ENCODE results near the gene BAHD1. TPM values are rescaled to one million over a fixed set of nuclear protein-coding genes. Genes with fewer than 3 reads are reported as not detected.

Gene BAHD1
- total and polyA plus RNA-seq, 2 donors (not counting 3 experiments of a cell fraction or from before 2014, with no cell fraction given) = 6.3 to 19.1 TPM

- FAIRE-seq (no peak), DNase-seq (ENCODE audit: low read depth, low spot score) (no peak)
- Histone ChIP-seq H3K27me3 (ENCODE audit: control insufficient read depth in 2 of 2, insufficient read depth in 2 of 2, low read length in 2 of 2) (no peaks in the 10 kb centered on the region), H3K9me1 (replicated peaks; ENCODE audit: control insufficient read depth, extremely low read depth, insufficient read depth, low read length) (no peaks in the 10 kb centered on the region), H3K9ac (replicated peaks; ENCODE audit: extremely low read depth, insufficient read depth, low read length) (no peak overlapping the region), H3K4me2 (ENCODE audit: insufficient read depth, low read length) (no peak overlapping the region), H4K20me1 (replicated peaks; ENCODE audit: control insufficient read depth, extremely low read depth, insufficient read depth, low read length) (no peaks in the 10 kb centered on the region), H3K9me3 (replicated peaks; ENCODE audit: control insufficient read depth, insufficient read depth, low read length) (no peaks in the 10 kb centered on the region), H3K27ac (ENCODE audit: insufficient read depth, low read depth, low read length) (no peak overlapping the region), H3K4me3 (replicated peaks in 1 of 3; ENCODE audit: insufficient read depth in 1 of 3, low read depth in 1 of 3, low read length in 3 of 3) (no peak overlapping the region), H3K79me2 (ENCODE audit: control insufficient read depth, insufficient read depth, low read length) (no peaks in the 10 kb centered on the region), H3K4me1 (ENCODE audit: control insufficient read depth, extremely low read depth, insufficient read depth, low read length) (no peaks in the 10 kb centered on the region), H3K36me3 (ENCODE audit: control insufficient read depth in 2 of 2, extremely low read depth in 1 of 2, insufficient read depth in 2 of 2, low read length in 2 of 2) (peaks cover 4 to 13% of the 10 kb centered on the region in 2 experiments), H2AFZ (ENCODE audit: low read depth, low read length) (no peak overlapping the region)
- dilution Hi-C loops (cut with MboI; ENCODE audit: extremely low pct_ligation_motif_present, low sequenced_read_pairs) (no loop called here), intact Hi-C loops (cut with micrococcal nuclease) (no loop called here)
- TF ChIP-seq CTCF (IDR thresholded peaks at IDR 0.05; ENCODE audit: extremely low read depth in 1 of 2, insufficient read depth in 1 of 2, low read depth in 1 of 2, low read length in 2 of 2) (no peak), EZH2 (IDR thresholded peaks at IDR 0.05; ENCODE audit: borderline replicate concordance, low read depth, low read length, severe bottlenecking) (no peak), MAX (IDR thresholded peaks at IDR 0.05; ENCODE audit: insufficient read depth, insufficient read length) (no peak), FOS (IDR thresholded peaks at IDR 0.05; ENCODE audit: borderline replicate concordance, insufficient read depth, low read length) (no peak), GATA2 (IDR thresholded peaks at IDR 0.05; ENCODE audit: insufficient read depth, insufficient read length, low read depth, low read length) (no peak), POLR2AphosphoS5 (IDR thresholded peaks at IDR 0.05; ENCODE audit: insufficient read depth, low read depth, low read length) (no peak), MYC (IDR thresholded peaks at IDR 0.05; ENCODE audit: low read depth, low read length) (no peak), JUN (IDR thresholded peaks at IDR 0.05; ENCODE audit: borderline replicate concordance, insufficient read depth, insufficient read length, low read depth) (no peak), POLR2A (IDR thresholded peaks at IDR 0.05; ENCODE audit: low read depth, low read length) (no peak)
- CTCF ChIA-PET = interaction anchor here (0.8 to 6.9 kb wide), 12 partner anchors 15 to 141 kb away, joined by 3 to 113 read pairs (median 8); partner anchors contain the start of genes CCDC9B and IVD
- TSS peak; percentile 13 for BruUV-seq (replicated peaks)
- POLR2A ChIA-PET = no interaction called here
Measured at GRCh38 chr15:40420071-40420713, 20.6 kb upstream of the BAHD1 start.
